Gastroesophageal sphincter (tissue), 4 donors: ENCODE results near the gene PALM3. TPM values are rescaled to one million over a fixed set of nuclear protein-coding genes. Genes with fewer than 3 reads are reported as not detected.

Experiments
- ATAC-seq: fragments of 150-250 bp; one replicate; pipeline ENCODE4 v1.9.1; 2016; ENCODE audit warnings: mild to moderate bottlenecking, moderate library complexity
- H3K27ac ChIP-seq, 4 donors: fragments of 200-600 bp; sonication (generic) in 3 of 4; 1 replicate in 3 of 4; 2 replicates in 1 of 4; pipeline ENCODE4 v1.5.1; 2016 to 2019
- H3K27me3 ChIP-seq: fragments of 200-600 bp; sonication (generic); one replicate; pipeline ENCODE4 v1.5.1; 2019
- H3K36me3 ChIP-seq, 2 donors: fragments of 200-600 bp; sonication (generic); one replicate each; pipeline ENCODE4 v1.5.1; 2019; ENCODE audit warnings: control low read depth in 1 of 2
- H3K4me1 ChIP-seq, 3 donors: fragments of 200-600 bp; sonication (generic); 1 replicate in 2 of 3; 2 replicates in 1 of 3; pipeline ENCODE4 v1.5.1; 2016 to 2019; ENCODE audit warnings: control low read depth in 2 of 3
- H3K4me3 ChIP-seq, 2 donors: fragments of 200-600 bp; sonication (generic); one replicate each; pipeline ENCODE4 v1.5.1; 2019; ENCODE audit warnings: mild to moderate bottlenecking in 1 of 2, moderate library complexity in 1 of 2
- H3K9me3 ChIP-seq, 3 donors: fragments of 200-600 bp; sonication (generic); one replicate each; pipeline ENCODE4 v1.5.1; 2017 to 2019; ENCODE audit warnings: control low read depth in 2 of 3
- CTCF ChIP-seq, 4 experiments: fragments of 200-600 bp in 2 of 4; fragments of 450-650 bp in 2 of 4; sonication (generic) in 1 of 4; IDR thresholded peaks; one replicate each; pipeline ENCODE4 v1.5.1; 2017 to 2019; ENCODE audit warnings: antibody characterized with exemption in 4 of 4, mild to moderate bottlenecking in 2 of 4, moderate library complexity in 2 of 4
- EP300 ChIP-seq: sonication (generic); formaldehyde crosslinking; IDR thresholded peaks from one replicate; pipeline ENCODE4 v1.6.1; 2017; ENCODE audit warnings: antibody characterized with exemption, mild to moderate bottlenecking
- POLR2A ChIP-seq, 2 donors: fragments of 450-650 bp; IDR thresholded peaks; one replicate each; pipeline ENCODE4 v1.6.1; 2017; ENCODE audit warnings: antibody characterized with exemption in 2 of 2, mild to moderate bottlenecking in 2 of 2, moderate library complexity in 1 of 2
- POLR2AphosphoS5 ChIP-seq: sonication (generic); formaldehyde crosslinking; IDR thresholded peaks from one replicate; pipeline ENCODE4 v1.6.1; 2017; ENCODE audit warnings: antibody characterized with exemption
- WGBS, 2 donors: methylation state at CpG; one replicate each; pipeline ENCODE4 v1.1.5; 2018; ENCODE audit warnings: low coverage in 1 of 2; 5-methylcytosine and 5-hydroxymethylcytosine counted together
- total RNA-seq, 4 donors: library from RNA; depleted of rRNA; stranded (reverse); fragments of >200 nt; gene quantifications; one replicate each; pipeline ENCODE4 v1.1.0, GENCODE V29; 2016

The PALM3 gene
- total RNA-seq, 4 donors from 2014 or later, result not detected

DNA sequence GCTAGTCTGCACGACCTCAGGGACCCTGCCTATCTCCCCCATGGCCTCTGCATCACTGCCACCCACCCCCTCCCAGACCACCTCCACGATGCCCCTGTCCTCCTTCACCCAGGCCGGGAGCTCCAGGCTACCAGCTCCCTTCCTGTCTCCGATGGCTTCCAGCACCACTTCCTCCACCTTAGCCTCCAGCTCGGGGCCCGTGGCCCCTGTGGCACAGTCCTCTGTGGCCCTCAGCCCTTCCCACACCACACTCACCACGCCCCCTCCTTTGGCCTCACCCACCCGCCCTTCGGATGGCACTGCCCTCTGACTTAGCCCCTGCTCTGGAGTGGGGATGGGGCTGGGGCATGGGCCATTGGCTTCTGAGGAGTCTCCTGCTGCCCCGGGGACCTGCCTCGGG, 7.2 kb downstream of the PALM3 start:
- Histone ChIP-seq H3K9me3 (peaks cover 0 to 9% (median 0%) of the 10 kb centered on the region in 3 donors), H3K27ac (no peak overlapping the region), H3K36me3 (peaks cover 0 to 7% of the 10 kb centered on the region in 2 donors), H3K4me3 (no peak overlapping the region), H3K4me1 (peaks cover 0 to 28% (median 10%) of the 10 kb centered on the region in 3 donors), H3K27me3 (peaks cover 27% of the 10 kb centered on the region)
- WGBS, 2 donors, result 63% methylated on average over 6 of the region's 11 CpGs; no CpG with 5 or more reads in 1 of the 2 donors
- no peak for ATAC-seq
- TF ChIP-seq POLR2A (IDR thresholded peaks at IDR 0.05) (no peak), CTCF (IDR thresholded peaks at IDR 0.05) (no peak), EP300 (no peak), POLR2AphosphoS5 (no peak)

DNA sequence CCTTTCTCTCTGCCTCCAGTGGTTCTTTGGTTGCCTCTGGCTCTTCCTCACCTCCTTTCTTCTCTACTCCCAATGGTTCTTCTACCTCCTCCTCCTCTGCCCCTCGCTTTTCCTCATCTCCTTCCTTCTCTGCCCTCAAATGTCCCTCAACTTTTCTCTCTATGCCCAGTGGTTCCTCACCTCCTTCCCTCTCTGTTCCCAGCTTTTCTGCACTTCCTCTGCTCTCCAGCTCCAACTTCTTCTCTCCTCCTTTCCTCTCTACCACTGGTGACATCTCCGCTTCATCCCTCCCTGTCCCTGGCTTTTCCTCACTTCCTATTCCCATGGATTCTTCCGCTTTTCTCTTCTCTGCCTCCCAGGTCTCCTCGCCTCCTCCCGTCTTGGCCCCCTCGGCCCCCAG, 7.8 kb downstream of the PALM3 start:
- peaks cover 20% of the 10 kb centered on the region for H3K27me3 ChIP-seq
- no peak for ATAC-seq
- WGBS, 2 donors, result 83 to 92% methylated on average over 4 to 6 of the region's 6 CpGs
- peaks cover 0 to 24% (median 10%) of the 10 kb centered on the region in 3 donors for H3K4me1 ChIP-seq
- no peak overlapping the region for H3K27ac ChIP-seq
- TF ChIP-seq CTCF (IDR thresholded peaks at IDR 0.05) (no peak), EP300 (no peak), POLR2A (IDR thresholded peaks at IDR 0.05) (no peak), POLR2AphosphoS5 (no peak)
- H3K4me3 ChIP-seq, result no peak overlapping the region
- peaks cover 0 to 7% of the 10 kb centered on the region in 2 donors for H3K36me3 ChIP-seq
- H3K9me3 ChIP-seq, result peaks cover 0 to 9% (median 0%) of the 10 kb centered on the region in 3 donors

GRCh38 chr19:14053500-14053899, 8.4 kb downstream of the PALM3 start:
- 95% methylated on average over 3 of the region's 11 CpGs; no CpG with 5 or more reads in 1 of the 2 donors for WGBS, 2 donors

DNA sequence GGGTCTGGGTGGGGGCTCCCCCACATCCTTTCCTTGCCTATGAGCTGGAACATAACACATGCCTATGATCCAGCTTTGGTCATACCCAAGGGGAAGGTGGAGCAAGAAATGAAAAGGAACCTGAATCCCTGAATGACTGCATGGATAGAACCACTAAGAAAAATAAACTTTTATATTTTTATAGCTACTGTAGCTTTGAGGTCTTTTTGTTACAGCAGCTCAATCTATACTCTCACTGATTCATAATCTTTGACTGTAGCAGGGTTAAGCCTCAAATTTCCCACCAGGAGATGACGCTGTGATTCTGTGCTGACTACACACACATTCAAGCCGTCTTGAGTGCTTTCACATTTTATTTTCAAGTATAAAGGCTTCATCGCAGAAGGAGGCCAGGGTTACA, 8.8 kb downstream of the PALM3 start:
- TF ChIP-seq POLR2AphosphoS5 (no peak), EP300 (no peak), POLR2A (IDR thresholded peaks at IDR 0.05) (no peak), CTCF (IDR thresholded peaks at IDR 0.05) (no peak)
- Histone ChIP-seq H3K36me3 (peaks cover 0 to 7% of the 10 kb centered on the region in 2 donors), H3K27me3 (peaks cover 10% of the 10 kb centered on the region), H3K4me1 (peaks cover 0 to 13% (median 8%) of the 10 kb centered on the region in 3 donors), H3K9me3 (peaks cover 0 to 9% (median 0%) of the 10 kb centered on the region in 3 donors), H3K27ac (no peak overlapping the region), H3K4me3 (no peak overlapping the region)
- 67 to 91% methylated on average over 1 to 3 of the region's 3 CpGs for WGBS, 2 donors
- no peak for ATAC-seq

More at GRCh38 chr19:14053500-14053899, 8.4 kb downstream of the PALM3 start:
- H3K27me3 ChIP-seq, result peaks cover 14% of the 10 kb centered on the region
- no peak overlapping the region for H3K4me3 ChIP-seq
- peaks cover 0 to 9% (median 0%) of the 10 kb centered on the region in 3 donors for H3K9me3 ChIP-seq
- TF ChIP-seq POLR2A (IDR thresholded peaks at IDR 0.05) (no peak), POLR2AphosphoS5 (no peak), CTCF (IDR thresholded peaks at IDR 0.05) (no peak), EP300 (no peak)
- H3K4me1 ChIP-seq, result peaks cover 0 to 18% (median 10%) of the 10 kb centered on the region in 3 donors
- no peak for ATAC-seq
- no peak overlapping the region for H3K27ac ChIP-seq
- H3K36me3 ChIP-seq, result peaks cover 0 to 7% of the 10 kb centered on the region in 2 donors

GRCh38 chr19:14052470-14052869, 9.4 kb downstream of the PALM3 start:
- no peak for ATAC-seq
- H3K27ac ChIP-seq, result no peak overlapping the region
- H3K27me3 ChIP-seq, result peaks cover 4% of the 10 kb centered on the region
- WGBS, 2 donors, result 84 to 88% methylated on average over 3 to 6 of the region's 6 CpGs
- H3K4me1 ChIP-seq, result peaks cover 0 to 7% (median 3%) of the 10 kb centered on the region in 3 donors
- TF ChIP-seq EP300 (no peak), POLR2AphosphoS5 (no peak), CTCF (IDR thresholded peaks at IDR 0.05) (no peak), POLR2A (IDR thresholded peaks at IDR 0.05) (no peak)
- peaks cover 0 to 7% of the 10 kb centered on the region in 2 donors for H3K36me3 ChIP-seq
- H3K4me3 ChIP-seq, result no peak overlapping the region
- peaks cover 0 to 9% (median 0%) of the 10 kb centered on the region in 3 donors for H3K9me3 ChIP-seq
